ENCODE measurements around the gene CPA2. TPM values are rescaled to one million over a fixed set of nuclear protein-coding genes. Genes with fewer than 3 reads are reported as not detected.

CPA2 gene
- total RNA-seq, 1 donor from 2014 or later: 1.2 TPM

DNA sequence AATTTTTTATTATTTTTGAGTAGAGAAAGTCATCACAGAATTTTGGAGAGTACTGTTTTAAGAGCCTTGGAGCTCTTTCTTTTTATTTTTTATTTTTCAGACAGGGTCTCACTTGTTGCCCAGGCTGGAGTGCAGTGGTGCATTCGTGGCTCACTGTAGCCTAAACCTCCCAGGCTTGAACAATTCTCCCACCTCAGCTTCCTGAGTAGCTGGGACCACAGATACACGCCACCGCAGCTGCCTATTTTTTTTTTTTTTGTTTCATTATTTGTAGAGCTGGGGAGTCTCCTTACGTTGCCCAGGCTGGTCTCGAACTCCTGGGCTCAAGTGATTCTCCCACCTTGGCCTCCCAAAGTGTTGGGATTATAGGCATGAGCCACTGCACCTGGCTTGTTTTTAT, 36.9 kb downstream of the CPA2 start:
- TF ChIP-seq, protein P1, sequence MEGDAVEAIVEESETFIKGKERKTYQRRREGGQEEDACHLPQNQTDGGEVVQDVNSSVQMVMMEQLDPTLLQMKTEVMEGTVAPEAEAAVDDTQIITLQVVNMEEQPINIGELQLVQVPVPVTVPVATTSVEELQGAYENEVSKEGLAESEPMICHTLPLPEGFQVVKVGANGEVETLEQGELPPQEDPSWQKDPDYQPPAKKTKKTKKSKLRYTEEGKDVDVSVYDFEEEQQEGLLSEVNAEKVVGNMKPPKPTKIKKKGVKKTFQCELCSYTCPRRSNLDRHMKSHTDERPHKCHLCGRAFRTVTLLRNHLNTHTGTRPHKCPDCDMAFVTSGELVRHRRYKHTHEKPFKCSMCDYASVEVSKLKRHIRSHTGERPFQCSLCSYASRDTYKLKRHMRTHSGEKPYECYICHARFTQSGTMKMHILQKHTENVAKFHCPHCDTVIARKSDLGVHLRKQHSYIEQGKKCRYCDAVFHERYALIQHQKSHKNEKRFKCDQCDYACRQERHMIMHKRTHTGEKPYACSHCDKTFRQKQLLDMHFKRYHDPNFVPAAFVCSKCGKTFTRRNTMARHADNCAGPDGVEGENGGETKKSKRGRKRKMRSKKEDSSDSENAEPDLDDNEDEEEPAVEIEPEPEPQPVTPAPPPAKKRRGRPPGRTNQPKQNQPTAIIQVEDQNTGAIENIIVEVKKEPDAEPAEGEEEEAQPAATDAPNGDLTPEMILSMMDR (conservative IDR thresholded peaks at IDR 0.05): no peak
- DNase-seq (ENCODE audit: low read depth, low spot score): no peak
- H3K36me3 Mint-ChIP-seq (ENCODE audit: low read depth): no peaks in the 10 kb centered on the region
- H3K27ac Mint-ChIP-seq (ENCODE audit: unreplicated experiment): no peak overlapping the region
- no peaks in the 10 kb centered on the region for H3K27me3 Mint-ChIP-seq (ENCODE audit: low read depth)
- peaks cover 39% of the 10 kb centered on the region for H3K4me1 Mint-ChIP-seq
- no peak overlapping the region for H3K4me3 Mint-ChIP-seq
- peaks cover 3% of the 10 kb centered on the region for H3K9me3 Mint-ChIP-seq

DNA sequence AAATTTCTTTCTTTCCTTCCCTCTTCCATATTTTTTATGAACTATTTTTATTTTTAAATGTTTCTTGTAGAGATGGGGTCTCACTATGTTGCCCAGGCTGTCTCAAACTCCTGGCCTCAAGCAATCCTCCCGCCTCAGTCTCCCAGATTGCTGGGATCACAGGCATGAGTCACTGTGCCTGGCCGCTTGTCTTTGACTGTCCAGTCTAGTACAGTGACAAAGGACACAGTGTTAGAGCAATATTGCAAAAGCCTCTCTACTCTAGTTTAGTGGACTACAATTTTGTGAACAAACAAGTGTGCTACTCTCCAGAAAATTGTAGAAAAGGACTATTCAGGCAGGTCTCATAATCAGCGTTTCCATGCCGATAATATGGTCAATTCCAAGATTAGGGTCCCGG, 37.3 kb downstream of the CPA2 start:
- no peaks in the 10 kb centered on the region for H3K36me3 Mint-ChIP-seq (ENCODE audit: low read depth)
- peaks cover 3% of the 10 kb centered on the region for H3K9me3 Mint-ChIP-seq
- H3K4me3 Mint-ChIP-seq: no peak overlapping the region
- TF ChIP-seq, protein P1 (conservative IDR thresholded peaks at IDR 0.05): no peak
- no peak for DNase-seq (ENCODE audit: low read depth, low spot score)
- H3K27me3 Mint-ChIP-seq (ENCODE audit: low read depth): no peaks in the 10 kb centered on the region
- no peak overlapping the region for H3K27ac Mint-ChIP-seq (ENCODE audit: unreplicated experiment)
- peaks cover 34% of the 10 kb centered on the region for H3K4me1 Mint-ChIP-seq

DNA sequence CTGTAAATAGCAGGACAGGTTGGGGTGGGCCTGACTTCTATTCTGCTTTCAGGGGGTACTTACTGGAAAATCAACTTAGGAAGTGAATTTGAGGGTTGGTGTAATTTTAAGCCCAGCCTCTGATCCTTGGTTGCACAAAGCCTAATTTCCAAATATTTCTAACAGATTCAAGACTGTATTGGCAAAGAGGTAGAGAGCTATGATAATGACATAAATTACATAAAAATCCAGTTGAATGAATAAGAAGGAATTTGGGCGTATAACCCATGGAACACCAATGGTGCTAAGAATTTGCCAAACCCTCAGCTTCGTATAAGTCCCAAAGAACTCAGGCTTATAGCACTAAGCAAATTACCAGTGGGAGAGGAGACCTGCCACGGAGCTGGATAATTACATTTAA, 38.2 kb downstream of the CPA2 start:
- peaks cover 26% of the 10 kb centered on the region for H3K4me1 Mint-ChIP-seq
- TF ChIP-seq, protein P1 (conservative IDR thresholded peaks at IDR 0.05): no peak
- no peaks in the 10 kb centered on the region for H3K27me3 Mint-ChIP-seq (ENCODE audit: low read depth)
- H3K9me3 Mint-ChIP-seq: peaks cover 3% of the 10 kb centered on the region
- H3K36me3 Mint-ChIP-seq (ENCODE audit: low read depth): no peaks in the 10 kb centered on the region
- H3K27ac Mint-ChIP-seq (ENCODE audit: unreplicated experiment): no peak overlapping the region
- no peak for DNase-seq (ENCODE audit: low read depth, low spot score)
- no peak overlapping the region for H3K4me3 Mint-ChIP-seq

DNA sequence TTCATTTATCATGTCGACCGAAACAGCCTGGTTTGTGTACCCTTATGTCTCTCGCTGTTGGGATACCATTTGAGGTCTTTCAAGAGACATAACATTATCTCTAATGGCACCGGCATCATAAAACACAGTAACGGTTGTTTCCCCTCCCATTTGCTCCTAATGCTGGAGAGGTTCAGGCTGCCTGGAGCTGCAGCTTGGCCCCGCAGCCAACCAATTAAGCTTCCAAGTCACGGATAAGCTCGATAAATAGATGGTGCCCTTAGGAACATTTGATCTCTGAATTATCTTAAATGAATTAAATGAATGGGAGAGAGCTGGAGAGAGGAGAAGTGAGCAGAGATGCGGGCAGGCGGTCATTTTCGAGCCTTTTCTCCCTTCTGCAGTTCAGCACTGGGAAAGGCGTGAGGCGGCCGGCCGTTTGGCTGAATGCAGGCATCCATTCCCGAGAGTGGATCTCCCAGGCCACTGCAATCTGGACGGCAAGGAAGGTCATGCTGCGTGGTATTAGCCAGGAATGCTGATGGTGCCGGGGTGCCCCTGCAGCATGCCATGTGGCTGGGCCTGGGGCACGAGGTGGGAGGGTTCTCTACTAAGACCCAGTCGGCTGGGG, 38.9 kb downstream of the CPA2 start:
- Mint-ChIP-seq H3K4me3 (no peak overlapping the region), H3K27me3 (ENCODE audit: low read depth) (no peaks in the 10 kb centered on the region), H3K9me3 (peaks cover 3% of the 10 kb centered on the region), H3K36me3 (ENCODE audit: low read depth) (no peaks in the 10 kb centered on the region), H3K4me1 (peaks cover 23% of the 10 kb centered on the region), H3K27ac (ENCODE audit: unreplicated experiment) (no peak overlapping the region)
- no peak for DNase-seq (ENCODE audit: low read depth, low spot score)
- TF ChIP-seq, protein P1 (conservative IDR thresholded peaks at IDR 0.05): no peak

DNA sequence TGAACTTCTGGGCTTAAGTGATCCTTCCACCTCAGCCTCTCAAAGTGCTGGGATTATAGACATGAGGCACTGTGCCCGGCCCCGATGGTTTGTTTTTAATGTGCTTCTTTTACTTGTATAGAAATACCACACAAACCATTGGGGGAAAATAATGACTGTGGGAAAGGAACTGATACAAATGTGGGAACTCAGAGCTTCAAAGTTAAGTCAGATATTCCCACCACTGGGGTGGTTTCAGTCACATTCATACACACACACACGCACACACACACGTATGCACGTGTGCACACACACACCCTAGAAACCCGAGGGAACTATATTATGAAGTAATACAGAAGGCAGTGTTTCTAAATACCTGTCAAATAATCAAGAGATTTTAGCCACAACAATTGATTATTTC, 43.3 kb downstream of the CPA2 start:
- Mint-ChIP-seq H3K4me3 (no peak overlapping the region), H3K9me3 (peaks cover 8% of the 10 kb centered on the region), H3K4me1 (no peaks in the 10 kb centered on the region), H3K27me3 (ENCODE audit: low read depth) (no peaks in the 10 kb centered on the region), H3K27ac (ENCODE audit: unreplicated experiment) (no peak overlapping the region), H3K36me3 (ENCODE audit: low read depth) (peaks cover 6% of the 10 kb centered on the region)
- no peak for DNase-seq (ENCODE audit: low read depth, low spot score)
- TF ChIP-seq, protein P1 (conservative IDR thresholded peaks at IDR 0.05): no peak
